Central memory CD4-positive, alpha-beta T cell (primary cell): ENCODE results near the gene ZNF532.
"Not testable (repeated sequence)": the region's sequence is repeated elsewhere in the genome, so short reads cannot be mapped to it uniquely, and the experiment has no call there.

Experiments used
- DNase-seq: peaks from one replicate; pipeline ENCODE4 v3.0.0; 2022

ZNF532 gene

DNA sequence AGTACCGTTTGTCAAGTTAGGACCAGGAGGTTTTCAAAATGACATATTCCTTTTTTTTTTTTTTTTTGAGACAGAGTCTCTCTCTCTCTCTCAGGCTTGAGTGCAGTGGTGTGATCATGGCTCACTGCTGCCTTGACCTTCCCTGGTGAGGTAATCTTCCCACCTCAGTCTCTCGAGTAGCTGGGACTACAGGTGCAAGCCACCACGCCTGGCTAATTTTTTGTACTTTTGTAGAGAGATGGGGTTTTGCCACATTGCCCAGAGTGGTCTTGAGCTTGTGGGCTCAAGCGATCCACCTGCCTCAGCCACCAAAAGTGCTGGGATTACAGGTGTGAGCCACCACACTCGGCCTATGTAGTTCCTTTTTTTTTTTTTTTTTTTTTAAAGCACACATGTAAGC, 147.1 kb downstream of the ZNF532 start:
- no peak for DNase-seq

DNA sequence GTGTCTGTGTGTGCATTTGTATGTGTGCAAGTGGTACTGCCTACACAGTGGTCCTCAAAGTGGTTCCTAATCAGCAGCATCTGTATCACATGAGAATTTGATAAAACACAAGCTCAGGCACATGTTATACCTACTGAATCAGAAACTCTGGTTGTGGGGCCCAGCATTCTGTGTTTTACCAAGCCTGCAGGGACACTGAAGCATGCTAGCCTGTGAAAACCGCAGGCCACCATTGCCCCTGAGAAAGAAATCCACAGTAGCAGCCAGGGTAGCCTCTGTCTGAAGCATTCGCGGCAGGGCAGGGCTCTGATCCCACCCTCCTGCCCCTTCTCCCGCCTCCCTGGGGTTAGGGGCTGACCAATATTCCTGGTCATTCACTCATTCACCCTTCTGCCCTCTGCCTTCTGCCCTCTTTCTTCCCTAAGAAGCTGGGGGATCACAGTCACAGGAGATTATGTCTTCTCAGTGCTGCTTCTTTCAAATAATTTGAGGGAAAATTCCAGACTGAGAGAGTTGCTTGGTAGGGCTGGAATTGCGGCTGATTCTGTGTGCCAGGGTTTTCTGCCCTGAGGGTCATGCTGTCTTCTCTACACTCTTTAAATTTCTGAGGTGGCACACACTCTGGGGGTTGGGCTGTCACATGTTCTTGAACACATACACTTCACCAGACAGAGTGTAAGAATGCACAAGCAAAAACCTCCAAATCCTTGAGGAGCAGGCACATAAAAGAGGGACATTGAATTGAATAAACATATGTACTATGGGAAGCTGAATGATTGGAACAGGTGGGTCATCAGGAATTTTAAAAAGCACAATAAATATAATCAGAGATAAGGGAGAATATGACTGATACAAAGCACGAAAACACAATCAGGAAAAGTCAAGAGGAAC, 148.4 kb downstream of the ZNF532 start:
- no peak for DNase-seq

DNA sequence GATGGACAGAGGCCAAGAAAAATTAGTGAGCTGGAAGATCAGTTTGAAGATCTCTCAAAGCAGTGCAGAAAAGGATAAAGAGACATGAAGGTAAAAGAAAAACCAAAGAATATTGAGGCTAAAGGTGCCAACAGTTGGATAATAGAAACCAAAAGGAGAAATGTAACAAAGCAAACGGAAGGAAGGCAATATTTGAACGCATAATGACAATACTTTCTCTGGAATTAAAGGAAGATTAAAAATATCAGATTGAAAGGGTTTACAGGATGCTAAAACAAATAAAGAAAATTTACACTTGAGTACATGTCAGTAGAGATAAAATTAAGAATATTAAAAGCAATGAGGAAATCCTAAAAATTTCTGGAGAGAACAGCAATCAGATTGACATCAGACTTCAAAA, 149.1 kb downstream of the ZNF532 start:
- DNase-seq: no peak

DNA sequence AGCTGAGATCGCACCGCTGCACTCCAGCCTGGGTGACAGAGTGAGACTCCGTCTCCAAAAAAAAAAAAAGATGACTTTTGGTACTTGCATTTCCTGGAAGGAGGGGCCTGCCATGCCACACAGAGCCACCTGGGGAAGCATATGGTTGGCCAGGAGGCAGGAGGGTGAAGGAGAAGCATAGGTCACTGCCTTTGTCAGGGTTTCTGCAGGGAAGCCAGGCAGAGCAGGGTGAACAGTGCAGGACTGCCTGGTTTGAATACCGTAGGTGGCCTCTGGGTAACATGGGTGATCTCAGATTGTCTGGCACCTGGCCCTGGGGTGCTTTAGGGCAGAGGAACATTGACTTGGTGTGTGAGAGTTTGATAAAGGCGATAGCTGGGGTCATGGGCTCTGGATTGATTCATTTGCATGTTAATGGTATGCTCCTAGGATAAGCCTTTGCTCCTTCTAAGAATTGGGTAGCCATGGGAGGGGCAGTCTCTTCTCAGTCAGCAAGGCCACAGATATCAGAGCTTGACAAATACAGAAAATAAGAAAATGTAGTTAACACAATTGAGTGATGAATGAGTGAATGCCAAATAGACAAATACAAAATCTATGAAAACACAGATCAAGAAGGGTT, 151.0 kb downstream of the ZNF532 start:
- no peak for DNase-seq

DNA sequence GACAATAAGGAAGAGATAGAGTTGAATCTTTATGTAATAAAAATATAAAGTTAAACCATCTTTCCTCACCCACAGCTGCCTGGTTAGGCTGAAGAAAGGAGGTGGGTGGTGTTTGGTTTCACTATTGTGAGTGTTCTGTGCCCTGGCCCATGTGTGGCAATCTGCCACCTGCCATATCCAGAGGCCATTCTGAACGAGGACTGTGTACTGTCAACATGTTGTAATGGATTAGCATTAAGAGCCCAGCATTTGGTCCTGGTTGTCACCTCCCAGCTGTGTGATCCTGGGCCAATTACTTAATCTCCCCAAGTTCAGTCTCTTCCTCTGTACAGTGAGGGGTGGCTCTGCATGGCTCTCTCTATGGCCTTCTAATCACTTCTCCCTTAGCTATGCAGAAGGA, 156.8 kb downstream of the ZNF532 start:
- DNase-seq: no peak

DNA sequence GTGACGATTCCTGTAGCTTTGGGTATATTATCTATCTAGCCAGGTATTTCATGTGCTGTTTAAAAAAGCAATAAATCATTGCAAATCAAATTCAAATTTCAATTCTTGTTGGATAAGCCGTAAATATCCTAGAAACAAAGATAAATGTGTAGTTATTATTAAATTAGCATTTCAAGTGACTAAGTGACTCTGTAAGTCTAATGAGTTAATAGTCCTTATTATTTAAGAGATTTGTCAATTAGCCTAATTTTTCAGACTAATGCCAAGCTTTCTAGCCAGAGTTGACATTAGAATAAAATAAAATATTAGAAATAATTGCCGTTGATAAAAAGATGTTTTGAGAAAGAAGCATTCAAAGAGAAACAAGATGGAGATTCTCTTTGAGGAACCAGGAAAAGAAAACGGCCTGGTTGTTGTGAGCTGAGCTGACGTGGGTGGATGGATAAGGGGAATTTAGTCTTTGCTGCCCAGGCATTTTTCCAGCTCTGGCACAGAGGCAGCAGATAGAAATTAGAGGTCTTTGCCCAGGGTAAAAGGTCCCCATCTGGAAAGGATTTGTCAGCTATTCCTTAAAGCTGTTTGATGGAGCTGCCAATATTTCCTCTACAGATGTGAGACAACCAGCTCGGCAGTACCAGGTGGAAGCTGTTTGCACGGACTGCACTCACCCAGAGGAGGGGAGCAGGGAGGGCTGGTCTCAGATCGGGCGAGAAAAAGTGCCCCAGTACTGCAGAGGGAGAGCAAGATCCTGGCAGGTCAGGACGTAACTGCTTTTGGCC, 157.7 kb downstream of the ZNF532 start:
- DNase-seq: no peak

DNA sequence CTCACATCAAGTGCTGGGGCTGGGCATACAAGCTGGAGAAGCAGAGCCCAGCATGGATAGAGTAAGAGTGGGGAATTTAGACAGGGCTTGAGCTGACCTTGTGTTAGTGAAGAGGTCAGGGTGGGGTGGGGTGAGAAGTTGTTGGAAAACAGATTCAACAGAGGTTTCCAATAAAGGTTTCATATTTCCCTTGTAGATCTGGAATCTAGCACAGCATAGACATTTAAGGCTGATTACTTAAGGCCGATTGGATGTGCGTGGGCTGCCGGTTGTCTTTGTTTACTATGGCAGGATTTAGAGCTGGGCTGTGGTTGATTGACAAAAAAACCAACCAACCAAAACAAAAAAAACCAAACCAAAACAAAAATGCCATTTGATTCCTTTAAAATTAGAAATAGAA, 160.2 kb downstream of the ZNF532 start:
- DNase-seq: no peak

DNA sequence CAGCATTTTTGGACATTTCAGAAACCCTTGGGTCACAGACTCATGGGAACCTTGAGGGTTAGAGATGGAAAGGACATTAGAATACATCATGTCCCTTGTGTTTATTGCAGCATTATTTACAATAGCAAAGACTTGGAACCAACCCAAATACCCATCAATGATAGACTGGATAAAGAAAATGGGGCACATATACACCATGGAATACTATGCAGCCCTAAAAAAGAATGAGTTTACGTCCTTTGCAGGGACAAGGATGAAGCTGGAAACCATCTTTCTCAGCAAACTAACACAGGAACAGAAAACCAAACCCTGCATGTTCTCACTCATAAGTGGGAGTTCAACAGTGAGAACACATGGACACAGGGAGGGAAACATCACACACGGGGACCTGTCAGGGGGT, 160.9 kb downstream of the ZNF532 start:
- not testable (repeated sequence) for DNase-seq

DNA sequence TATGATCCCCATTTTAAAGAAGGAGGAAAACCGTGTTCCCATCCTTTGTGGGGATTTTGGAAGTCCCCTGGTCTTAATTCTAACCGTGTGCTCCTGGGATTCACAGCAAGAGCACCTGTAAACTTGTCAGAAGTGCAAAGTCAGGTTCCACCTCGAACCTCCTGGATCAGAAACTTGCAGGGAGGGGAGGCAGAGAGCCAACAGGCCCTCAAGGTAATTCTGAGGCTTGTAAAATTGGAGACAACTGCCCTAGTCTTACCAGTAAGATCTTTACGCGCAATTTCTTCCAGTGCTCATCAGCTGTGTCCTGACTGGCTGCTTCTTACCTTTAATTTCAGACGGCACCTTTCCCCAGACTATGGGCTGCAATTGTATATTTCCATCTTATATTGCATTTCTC, 161.7 kb downstream of the ZNF532 start:
- DNase-seq: no peak

DNA sequence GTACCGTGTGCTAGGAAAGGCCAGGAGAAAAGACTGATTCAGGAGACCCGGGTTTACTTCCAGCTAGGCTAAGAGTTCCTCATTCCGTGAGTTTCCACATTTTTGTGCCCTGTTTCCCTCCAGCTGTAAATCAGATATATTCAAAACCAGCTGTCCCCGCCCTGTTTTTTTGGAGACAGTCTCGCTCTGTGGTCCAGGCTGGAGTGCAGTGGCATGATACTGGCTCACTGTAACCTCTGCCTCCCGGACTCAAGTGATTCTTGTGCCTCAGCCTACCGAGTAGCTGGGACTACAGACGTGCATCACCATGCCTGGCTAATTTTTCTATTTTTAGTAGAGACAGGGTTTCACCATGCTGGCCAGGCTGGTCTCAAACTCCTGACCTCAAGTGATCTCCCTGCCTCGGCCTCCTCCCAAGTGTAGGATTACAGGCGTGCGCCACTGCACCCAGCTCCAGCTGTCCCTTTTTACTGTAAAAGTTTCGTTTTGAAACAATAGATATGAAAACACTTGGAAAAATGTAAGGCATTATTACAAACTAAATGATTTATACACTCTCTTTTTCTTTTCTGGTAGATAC, 162.2 kb downstream of the ZNF532 start:
- DNase-seq: no peak

DNA sequence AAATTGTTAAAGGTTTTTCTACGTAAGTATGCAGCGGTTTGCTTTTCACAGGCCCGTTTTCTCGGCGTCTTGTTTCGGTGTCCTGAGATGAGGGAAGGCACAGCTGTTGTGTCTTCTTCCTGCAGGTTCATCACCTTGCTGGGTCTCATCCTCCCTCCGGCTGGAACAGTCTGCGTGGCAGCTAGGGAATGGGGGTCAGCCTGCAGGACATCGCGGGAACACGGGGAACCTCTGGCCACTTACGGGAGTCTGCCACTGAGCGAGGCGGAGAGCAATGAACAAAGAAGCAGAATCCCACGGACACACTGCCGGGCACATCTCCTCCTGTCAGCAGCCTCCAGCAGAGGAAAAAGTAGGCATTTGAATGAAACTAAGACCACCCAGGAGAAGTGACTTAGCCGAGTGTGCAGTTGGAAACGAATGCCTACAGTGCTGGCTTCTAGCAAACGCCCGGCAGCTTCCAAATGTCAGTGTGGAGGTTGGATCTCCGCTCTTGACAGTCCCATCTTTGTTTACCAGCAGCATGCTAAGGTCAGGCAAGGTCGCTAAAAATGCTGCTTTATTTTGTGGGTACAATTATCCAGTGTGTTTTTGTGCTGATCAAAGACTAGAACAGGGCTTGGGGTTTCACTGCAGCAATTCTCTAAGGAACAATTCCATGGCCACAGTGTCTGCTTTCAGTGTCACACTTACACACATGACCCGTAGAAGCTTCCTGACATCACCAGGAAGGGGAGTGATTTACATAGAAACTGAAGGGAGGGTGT, 165.2 kb downstream of the ZNF532 start:
- no peak for DNase-seq

DNA sequence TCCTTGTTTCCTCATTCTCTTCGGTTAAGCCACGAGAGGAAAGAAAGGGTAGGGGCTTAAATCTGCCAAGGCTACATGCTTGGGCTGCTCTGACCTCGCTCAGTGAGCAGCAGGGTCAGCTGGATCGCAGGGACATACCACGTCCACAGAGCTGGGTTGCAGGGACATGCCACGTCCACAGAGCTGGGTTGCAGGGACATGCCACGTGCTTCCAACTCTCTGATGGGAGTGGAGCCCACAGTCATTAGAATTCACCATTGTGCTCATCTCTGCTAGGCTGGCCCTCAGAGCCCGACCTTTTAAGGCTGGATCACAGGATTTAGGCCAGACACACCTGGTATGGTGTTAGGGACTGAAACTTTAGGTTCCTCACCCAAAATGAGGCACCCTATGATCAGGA, 167.6 kb downstream of the ZNF532 start:
- no peak for DNase-seq

DNA sequence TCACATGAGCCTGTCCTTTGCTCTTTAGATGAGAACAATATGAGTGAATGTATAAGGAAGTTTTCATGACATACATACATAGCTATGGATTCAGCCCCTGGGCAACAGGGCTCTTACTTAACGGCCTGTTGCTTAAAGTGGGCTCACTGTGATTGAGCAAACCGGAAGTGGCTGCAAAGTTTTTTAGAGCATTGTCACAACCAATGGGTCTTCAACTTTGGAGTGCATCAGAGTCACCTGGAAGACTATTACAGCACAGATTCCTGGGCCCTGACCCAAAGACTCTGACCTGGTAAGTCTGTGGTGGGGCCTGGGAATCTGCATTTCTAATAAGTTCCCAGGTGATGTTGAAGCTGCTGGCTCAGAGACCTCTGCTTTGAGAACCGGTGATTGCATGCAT, 168.7 kb downstream of the ZNF532 start:
- DNase-seq: no peak

DNA sequence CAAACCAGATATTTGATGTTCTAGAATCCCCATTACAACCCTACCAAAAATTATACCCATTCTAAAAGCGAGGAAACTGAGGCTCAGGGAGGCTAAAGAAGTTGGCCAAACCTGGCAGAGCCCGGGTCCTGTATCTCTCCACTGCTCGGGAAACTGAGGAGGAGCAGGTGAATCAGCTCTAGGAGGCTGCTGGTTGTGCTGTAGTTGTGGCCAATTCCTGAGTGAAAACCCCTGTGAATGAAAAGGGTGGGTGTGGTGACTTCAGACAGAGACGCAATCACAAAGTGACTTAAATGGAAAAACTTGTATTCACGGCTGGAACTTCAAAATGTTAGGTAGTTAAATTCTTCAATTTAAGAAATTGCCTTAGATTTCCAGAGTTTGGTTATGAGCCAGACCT, 169.3 kb downstream of the ZNF532 start:
- no peak for DNase-seq

DNA sequence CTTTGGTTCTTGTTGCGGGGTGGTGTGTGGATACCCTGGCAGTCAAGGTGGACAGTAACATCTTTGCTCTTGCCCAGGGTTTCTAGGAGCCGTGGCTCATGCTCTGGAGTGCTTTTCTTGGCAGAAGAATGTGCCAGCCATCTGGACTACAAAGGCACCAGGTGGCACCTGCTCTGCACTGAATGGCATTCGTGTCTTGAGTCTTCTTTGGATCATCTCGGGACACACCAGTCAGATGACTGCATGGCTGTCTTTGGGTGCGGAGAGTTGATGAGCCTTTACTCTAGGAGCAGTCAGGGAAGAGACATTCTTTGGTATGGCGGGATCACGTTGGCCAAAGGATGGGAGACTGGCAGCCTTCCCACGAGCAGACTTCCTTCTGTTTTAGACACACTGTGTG, 170.9 kb downstream of the ZNF532 start:
- DNase-seq: no peak
